ENCODE data around the gene TOMM20.

DNA sequence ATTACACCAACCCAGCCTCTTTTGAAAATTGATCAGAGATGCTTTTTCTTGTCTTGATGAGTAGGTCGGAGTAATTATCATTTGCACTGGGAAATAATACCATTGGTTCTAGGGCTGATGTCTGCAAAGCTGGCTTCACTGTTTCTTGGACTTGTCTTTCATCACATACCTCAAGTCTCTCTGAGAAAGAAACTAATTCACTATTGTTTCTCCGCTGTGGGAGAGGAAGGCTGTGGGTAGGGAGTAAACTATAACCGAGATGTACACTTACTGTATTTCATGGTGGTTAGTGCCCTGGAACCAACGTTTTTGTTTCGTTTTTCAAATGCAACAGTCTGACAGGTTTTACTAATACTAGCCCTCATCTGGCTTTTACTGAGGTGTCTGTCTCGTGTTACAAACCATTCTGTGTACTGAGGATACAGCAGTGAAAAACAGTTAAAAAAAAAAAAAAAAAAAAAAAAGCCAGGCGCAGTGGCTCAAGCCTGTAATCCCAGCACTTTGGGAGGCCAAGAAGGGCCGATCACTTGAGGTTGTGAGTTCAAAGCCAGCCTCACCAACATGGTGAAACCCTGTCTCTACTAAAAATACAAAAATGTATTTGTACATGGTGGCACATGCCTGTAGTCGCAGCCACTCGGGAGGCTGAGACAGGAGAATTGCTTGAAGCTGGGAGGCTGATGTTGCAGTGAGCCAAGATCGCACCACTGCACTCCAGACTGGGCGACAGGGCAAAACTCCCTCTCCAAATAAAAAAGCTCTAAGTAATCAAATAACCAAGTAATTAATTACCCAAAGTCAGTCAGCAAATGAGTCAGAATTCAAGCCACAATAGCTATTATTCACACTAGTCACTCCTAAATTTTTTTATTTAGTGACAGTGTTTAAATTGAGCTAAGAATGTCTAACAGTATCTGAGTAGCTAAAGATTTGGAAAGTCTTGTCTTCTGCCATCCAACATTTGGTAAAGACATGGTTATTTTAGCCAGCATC, 23.3 kb downstream of the TOMM20 start:
- TF ChIP-seq POLR2A (IDR thresholded peaks at IDR 0.05), result no peak
- TF ChIP-seq, protein P1, sequence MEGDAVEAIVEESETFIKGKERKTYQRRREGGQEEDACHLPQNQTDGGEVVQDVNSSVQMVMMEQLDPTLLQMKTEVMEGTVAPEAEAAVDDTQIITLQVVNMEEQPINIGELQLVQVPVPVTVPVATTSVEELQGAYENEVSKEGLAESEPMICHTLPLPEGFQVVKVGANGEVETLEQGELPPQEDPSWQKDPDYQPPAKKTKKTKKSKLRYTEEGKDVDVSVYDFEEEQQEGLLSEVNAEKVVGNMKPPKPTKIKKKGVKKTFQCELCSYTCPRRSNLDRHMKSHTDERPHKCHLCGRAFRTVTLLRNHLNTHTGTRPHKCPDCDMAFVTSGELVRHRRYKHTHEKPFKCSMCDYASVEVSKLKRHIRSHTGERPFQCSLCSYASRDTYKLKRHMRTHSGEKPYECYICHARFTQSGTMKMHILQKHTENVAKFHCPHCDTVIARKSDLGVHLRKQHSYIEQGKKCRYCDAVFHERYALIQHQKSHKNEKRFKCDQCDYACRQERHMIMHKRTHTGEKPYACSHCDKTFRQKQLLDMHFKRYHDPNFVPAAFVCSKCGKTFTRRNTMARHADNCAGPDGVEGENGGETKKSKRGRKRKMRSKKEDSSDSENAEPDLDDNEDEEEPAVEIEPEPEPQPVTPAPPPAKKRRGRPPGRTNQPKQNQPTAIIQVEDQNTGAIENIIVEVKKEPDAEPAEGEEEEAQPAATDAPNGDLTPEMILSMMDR (IDR thresholded peaks at IDR 0.05), result no peak

All from body of pancreas (tissue), 4 donors.